ENCODE data around the gene FGB.

- TF ChIP-seq EZH2 (IDR thresholded peaks at IDR 0.05; ENCODE audit: insufficient read depth, poor library complexity, severe bottlenecking) = no peak
- no peak for TF ChIP-seq EZH2phosphoT487 (IDR thresholded peaks at IDR 0.05; ENCODE audit: insufficient read depth, low read depth)
Measured at GRCh38 chr4:154603033-154603943, 40.5 kb downstream of the FGB start.
